ENCODE data around the gene CMTM4. TPM values are rescaled to one million over a fixed set of nuclear protein-coding genes. Genes with fewer than 3 reads are reported as not detected.
"Not testable (repeated sequence)": the region's sequence is repeated elsewhere in the genome, so short reads cannot be mapped to it uniquely, and the experiment has no call there.

Gene CMTM4
- total RNA-seq, 4 donors from 2014 or later: 13.7 to 24.0 (median 15.8) TPM

- no peak overlapping the region for H3K4me3 ChIP-seq
- intact Hi-C loops (cut with DNase I): no loop called here
- H3K27ac ChIP-seq: no peak overlapping the region
- no peaks in the 10 kb centered on the region for H3K9me3 ChIP-seq
- no peak for DNase-seq
- WGBS, 2 donors: 77 to 85% methylated on average over 7 to 9 of the region's 9 CpGs
- H3K27me3 ChIP-seq: no peaks in the 10 kb centered on the region
- H3K4me1 ChIP-seq: peaks cover 14 to 34% (median 20%) of the 10 kb centered on the region in 3 donors
- H3K36me3 ChIP-seq: peaks cover 2 to 61% (median 14%) of the 10 kb centered on the region in 3 donors
- no peak for TF ChIP-seq POLR2A (IDR thresholded peaks at IDR 0.05)
- no peak for TF ChIP-seq CTCF (IDR thresholded peaks at IDR 0.05)
Observed at GRCh38 chr16:66616592-66616991, 80.0 kb downstream of the CMTM4 start.

DNA sequence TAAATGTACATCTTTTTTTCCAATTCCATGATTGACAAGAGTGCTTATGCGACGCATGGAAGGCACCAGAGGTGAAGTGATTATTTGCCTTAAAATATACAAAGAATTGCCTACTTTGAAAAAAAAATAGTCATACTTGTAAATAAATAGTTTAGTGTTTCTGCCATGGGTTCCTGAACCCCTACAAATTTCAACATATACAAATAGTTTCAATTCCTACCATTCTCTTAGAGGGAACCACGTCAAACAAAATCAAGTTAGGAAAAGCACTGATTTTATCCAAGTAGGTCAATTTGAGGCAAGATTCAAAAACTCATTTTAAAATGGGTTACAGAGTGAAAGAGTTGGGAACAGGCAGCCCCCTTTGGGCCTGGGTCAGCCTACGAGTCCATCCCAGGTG lies 80.4 kb downstream of the CMTM4 start:
- 89 to 92% methylated on average over 4 of the region's 4 CpGs for WGBS, 2 donors
- DNase-seq: no peak
- Histone ChIP-seq H3K4me1 (peaks cover 14 to 34% (median 20%) of the 10 kb centered on the region in 3 donors), H3K4me3 (no peak overlapping the region), H3K27me3 (no peaks in the 10 kb centered on the region), H3K36me3 (peaks cover 5 to 61% (median 14%) of the 10 kb centered on the region in 3 donors), H3K27ac (no peak overlapping the region), H3K9me3 (no peaks in the 10 kb centered on the region)
- intact Hi-C loops (cut with DNase I): no loop called here
- no peak for TF ChIP-seq POLR2A (IDR thresholded peaks at IDR 0.05)

DNA sequence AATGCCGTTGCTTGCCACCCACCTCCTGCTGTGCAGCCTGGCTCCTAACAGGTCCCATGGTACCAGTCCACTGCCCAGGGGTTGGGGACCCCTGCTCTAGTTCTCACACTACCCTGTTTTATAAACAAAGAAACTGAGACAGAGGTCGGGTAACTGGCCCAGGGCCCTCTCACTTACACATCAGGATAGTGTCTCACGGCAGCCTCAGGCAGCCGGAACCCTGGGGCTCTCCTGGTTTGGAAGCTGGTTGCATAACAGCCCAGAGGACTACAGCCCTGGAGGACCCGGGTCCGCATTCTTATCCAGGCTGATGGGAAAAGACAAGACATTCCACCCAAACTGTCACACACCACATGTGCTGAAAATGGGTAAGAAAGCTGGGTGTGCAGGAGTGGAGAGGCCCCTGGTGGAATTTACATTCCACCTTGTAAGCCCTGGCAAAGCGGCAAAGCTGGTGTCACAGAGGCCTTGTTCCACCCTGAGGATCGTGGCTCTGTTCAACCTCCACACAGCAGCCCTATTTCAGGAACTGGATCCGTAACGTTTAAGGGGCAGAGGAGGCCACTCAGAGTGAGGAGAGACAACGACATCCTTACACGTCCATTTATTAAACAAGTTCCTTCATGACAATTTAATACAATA lies 82.3 kb downstream of the CMTM4 start:
- H3K4me1 ChIP-seq: peaks cover 12 to 23% (median 17%) of the 10 kb centered on the region in 3 donors
- no peak overlapping the region for H3K4me3 ChIP-seq
- 78 to 92% methylated on average over 6 to 9 of the region's 12 CpGs for WGBS, 2 donors
- no peak for TF ChIP-seq POLR2A (IDR thresholded peaks at IDR 0.05)
- no peak for TF ChIP-seq CTCF (IDR thresholded peaks at IDR 0.05)
- H3K27me3 ChIP-seq: no peaks in the 10 kb centered on the region
- no peaks in the 10 kb centered on the region for H3K9me3 ChIP-seq
- H3K27ac ChIP-seq: no peak overlapping the region
- peaks cover 14 to 76% (median 22%) of the 10 kb centered on the region in 3 donors for H3K36me3 ChIP-seq
- intact Hi-C loops (cut with DNase I): no loop called here
- DNase-seq: no peak

GRCh38 chr16:66612422-66612821 lies 84.1 kb downstream of the CMTM4 start:
- H3K36me3 ChIP-seq: peaks cover 14 to 82% (median 26%) of the 10 kb centered on the region in 3 donors
- intact Hi-C loops (cut with DNase I): no loop called here
- DNase-seq: no peak

GRCh38 chr16:66611911-66612310 lies 84.6 kb downstream of the CMTM4 start:
- WGBS, 2 donors: 85 to 90% methylated on average over 7 of the region's 8 CpGs
- H3K27me3 ChIP-seq; H3K9me3 ChIP-seq; H3K4me3 ChIP-seq; intact Hi-C loops (cut with DNase I); H3K27ac ChIP-seq; DNase-seq: not testable (repeated sequence)
- peaks cover 3 to 20% (median 9%) of the 10 kb centered on the region in 3 donors for H3K4me1 ChIP-seq
- peaks cover 14 to 82% (median 26%) of the 10 kb centered on the region in 3 donors for H3K36me3 ChIP-seq

More at GRCh38 chr16:66612422-66612821, 84.1 kb downstream of the CMTM4 start:
- Histone ChIP-seq H3K4me3 (no peak overlapping the region), H3K4me1 (peaks cover 3 to 23% (median 9%) of the 10 kb centered on the region in 3 donors), H3K27ac (no peak overlapping the region), H3K27me3 (no peaks in the 10 kb centered on the region), H3K9me3 (no peaks in the 10 kb centered on the region)
- TF ChIP-seq CTCF (IDR thresholded peaks at IDR 0.05) (no peak), POLR2A (IDR thresholded peaks at IDR 0.05) (no peak)
- 87 to 93% methylated on average over 6 to 7 of the region's 14 CpGs for WGBS, 2 donors

DNA sequence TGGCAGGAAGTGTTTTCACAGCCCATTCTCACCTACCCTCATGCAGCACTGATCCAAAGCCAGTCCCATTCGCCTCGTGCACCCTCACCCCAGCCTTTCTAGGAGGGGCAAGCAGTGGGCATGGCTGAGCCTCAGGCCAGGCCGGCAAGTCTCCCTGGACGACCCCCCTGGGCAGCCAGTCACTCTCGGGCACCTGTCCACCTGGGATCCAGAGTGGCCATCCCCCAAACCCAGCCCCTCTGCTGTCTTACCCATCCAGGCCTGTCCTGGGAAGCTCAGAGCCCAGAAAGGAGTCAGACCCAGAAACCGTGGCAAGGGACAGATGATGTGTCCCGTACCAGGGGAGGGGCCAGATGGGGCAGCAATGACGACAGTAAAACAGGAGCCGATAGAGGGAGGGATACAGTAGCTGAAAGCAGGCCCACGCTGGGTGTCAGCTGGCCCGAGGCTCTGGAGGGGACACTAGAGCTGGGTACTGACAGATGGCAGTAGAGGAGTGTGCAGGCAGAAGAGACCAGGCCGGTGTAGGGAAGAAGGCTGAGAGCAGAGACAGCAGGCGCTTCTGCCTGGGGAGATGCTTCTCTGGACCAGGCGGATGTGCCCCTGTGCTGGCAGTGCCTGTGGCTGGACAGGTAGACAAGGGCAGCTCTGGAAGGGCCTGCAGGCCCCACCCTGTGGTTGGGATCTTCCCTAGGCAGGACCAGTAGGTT lies 86.3 kb downstream of the CMTM4 start:
- 92 to 95% methylated on average over 6 to 10 of the region's 14 CpGs for WGBS, 2 donors
- no peak for DNase-seq
- H3K9me3 ChIP-seq: no peaks in the 10 kb centered on the region
- H3K4me1 ChIP-seq: peaks cover 11 to 35% (median 23%) of the 10 kb centered on the region in 3 donors
- TF ChIP-seq CTCF (IDR thresholded peaks at IDR 0.05) (no peak), POLR2A (IDR thresholded peaks at IDR 0.05) (no peak)
- intact Hi-C loops (cut with DNase I): no loop called here
- H3K27ac ChIP-seq: no peak overlapping the region
- no peak overlapping the region for H3K4me3 ChIP-seq
- peaks cover 14 to 66% (median 26%) of the 10 kb centered on the region in 3 donors for H3K36me3 ChIP-seq
- no peaks in the 10 kb centered on the region for H3K27me3 ChIP-seq

Measured in esophagus squamous epithelium (tissue), 5 donors.